K562 (cell line): ENCODE data around the gene FLAD1. TPM values are rescaled to one million over a fixed set of nuclear protein-coding genes. Genes with fewer than 3 reads are reported as not detected.

Experiments
- CCAR2 ChIP-seq: fragments of 200-400 bp; formaldehyde crosslinking; IDR thresholded peaks from 2 replicates; pipeline ENCODE4 v1.6.1; 2017; ENCODE audit warnings: mild to moderate bottlenecking, low read depth, low read length
- E2F3 ChIP-seq: fragments of 250-450 bp; sonication (Bioruptor Pico); IDR thresholded peaks from 2 replicates; pipeline ENCODE4 v1.4.0; 2020; ENCODE audit warnings: mild to moderate bottlenecking
- HMGXB4 ChIP-seq: sonication (generic); formaldehyde crosslinking; IDR thresholded peaks from 2 replicates; pipeline ENCODE4 v1.8.1; 2023; ENCODE audit warnings: mild to moderate bottlenecking, missing genetic modification reagents
- ILF3 ChIP-seq: fragments of 450-650 bp; IDR thresholded peaks from 2 replicates; pipeline ENCODE4 v1.6.1; 2018; ENCODE audit warnings: antibody characterized with exemption, mild to moderate bottlenecking, moderate library complexity, borderline replicate concordance
- KDM4B ChIP-seq, 2 experiments: fragments of 450-650 bp in 1 of 2; sonication (generic) in 1 of 2; IDR thresholded peaks; 2 replicates each; pipeline ENCODE4 v1.6.1; 2016 to 2017; ENCODE audit warnings: borderline replicate concordance in 2 of 2, antibody characterized with exemption in 1 of 2, low read depth in 1 of 2, mild to moderate bottlenecking in 1 of 2
- MLLT1 ChIP-seq, 2 experiments: fragments of 450-650 bp; IDR thresholded peaks; 2 replicates each; pipeline ENCODE4 v1.6.1; 2016
- SMAD2 ChIP-seq: fragments of 150-350 bp; IDR thresholded peaks from 2 replicates; pipeline ENCODE4 v1.6.1; 2014; ENCODE audit warnings: low read depth, mild to moderate bottlenecking, low read length
- SOX6 ChIP-seq: fragments of 450-650 bp; IDR thresholded peaks from 2 replicates; pipeline ENCODE4 v1.6.1; 2014; ENCODE audit warnings: mild to moderate bottlenecking
- TEAD1 ChIP-seq, 2 experiments: fragments of 450-650 bp in 1 of 2; sonication (generic) in 1 of 2; formaldehyde crosslinking; IDR thresholded peaks; 2 replicates each; pipeline versions ENCODE4 v1.4.0 to v1.8.0; 2020 to 2022; ENCODE audit warnings: mild to moderate bottlenecking in 2 of 2, missing genetic modification reagents in 1 of 2
- TGIF2 ChIP-seq: sonication (generic); formaldehyde crosslinking; IDR thresholded peaks from 2 replicates; pipeline ENCODE4 v1.8.1; 2022; ENCODE audit warnings: mild to moderate bottlenecking, missing genetic modification reagents, moderate library complexity
- ZNF175 ChIP-seq: fragments of 200-800 bp; sonication (Bioruptor generic); IDR thresholded peaks from 2 replicates; pipeline ENCODE4 v1.6.1; 2016; ENCODE audit warnings: low read depth, mild to moderate bottlenecking, missing genetic modification characterization, missing compliant biosample characterization
- ZNF217 ChIP-seq: sonication (generic); formaldehyde crosslinking; IDR thresholded peaks from 2 replicates; pipeline ENCODE4 v1.8.0; 2022; ENCODE audit warnings: mild to moderate bottlenecking, missing genetic modification reagents
- ZNF3 ChIP-seq: fragments of 250-450 bp; sonication (Bioruptor Pico); IDR thresholded peaks from 2 replicates; pipeline ENCODE4 v1.5.0; 2021; ENCODE audit warnings: mild to moderate bottlenecking, moderate library complexity
- ZNF318 ChIP-seq, 2 experiments: fragments of 450-650 bp; IDR thresholded peaks; 2 replicates each; pipeline ENCODE4 v1.6.1; 2016; ENCODE audit warnings: mild to moderate bottlenecking in 2 of 2, borderline replicate concordance in 1 of 2, low read depth in 1 of 2, moderate library complexity in 1 of 2
- ZNF668 ChIP-seq: fragments of 250-450 bp; sonication (Bioruptor Pico); IDR thresholded peaks from 2 replicates; pipeline ENCODE4 v1.8.0; 2022; ENCODE audit warnings: mild to moderate bottlenecking, inconsistent platforms
- polyA plus RNA-seq, 8 experiments: library from polyadenylated mRNA; depleted of rRNA in 4 of 8; stranded (reverse) in 5 of 8; unstranded in 3 of 8; fragments of >200 nt; fragmentation: Nextera tagmentation in 2 of 8; fragmentation: Illumina TruSeq in 1 of 8; extraction: Ambion mirVana in 2 of 8; extraction: Trizol in 1 of 8; gene quantifications; 2 replicates each; pipeline versions ENCODE4 v1.2.1 to v1.2.3, GENCODE V29; 2011 to 2014; ENCODE audit warnings: inconsistent platforms in 1 of 8, missing spikeins in 1 of 8
- total RNA-seq, 7 experiments: library from RNA; depleted of rRNA in 6 of 7; stranded (reverse); fragments of >200 nt in 6 of 7; fragmentation: Illumina TruSeq in 2 of 7; extraction: Trizol in 2 of 7; gene quantifications; 2 replicates each; pipeline versions ENCODE4 v1.2.1 to v1.2.3, GENCODE V29; 2011 to 2021; ENCODE audit warnings: low replicate concordance in 1 of 7

Gene FLAD1
- total and polyA plus RNA-seq, 9 of the 15 experiments (the other 6 are each of a cell fraction or from before 2014, with no cell fraction given): 24.9 to 85.8 (median 67.0) TPM

GRCh38 chr1:154974808-154975408 is 8.2 kb upstream of the FLAD1 start (continued):
- TF ChIP-seq MLLT1 (IDR thresholded peaks at IDR 0.05): peak in 1 of 2 experiments; percentile 39; a peak in 2 of 4 replicates
- TF ChIP-seq CCAR2: no peak
- TF ChIP-seq ZNF668 (CRISPR knock-in tag): no peak
- no peak for TF ChIP-seq E2F3 (CRISPR knock-in tag)
- no peak for TF ChIP-seq ZNF3 (CRISPR knock-in tag)
- no peak for TF ChIP-seq ZNF217 (CRISPR knock-in tag)
- 0 out of 2 replicates have a peak, but pooled peaks have one; percentile 18 for TF ChIP-seq HMGXB4 (CRISPR knock-in tag)
- no peak for TF ChIP-seq ILF3
- TF ChIP-seq SMAD2: no peak
- no peak for TF ChIP-seq ZNF175 (CRISPR knock-in tag)
- 0 out of 4 replicates have a peak, but pooled peaks of 1 of the 2 experiments have one; percentile 15 for TF ChIP-seq TEAD1 (CRISPR knock-in tag; IDR thresholded peaks at IDR 0.05)
- TF ChIP-seq KDM4B (IDR thresholded peaks at IDR 0.05; ENCODE audit: borderline replicate concordance in 2 of 2, low read depth in 1 of 2): no peak
- 0 out of 2 replicates have a peak, but pooled peaks have one; percentile 46 for TF ChIP-seq TGIF2 (CRISPR knock-in tag)
- no peak for TF ChIP-seq ZNF318 (IDR thresholded peaks at IDR 0.05; ENCODE audit: borderline replicate concordance in 1 of 2, low read depth in 1 of 2)
- TF ChIP-seq SOX6: no peak
